ENCODE data around the gene RAD54L. TPM values are rescaled to one million over a fixed set of nuclear protein-coding genes. Genes with fewer than 3 reads are reported as not detected.
"Not testable (repeated sequence)": the region's sequence is repeated elsewhere in the genome, so short reads cannot be mapped to it uniquely, and the experiment has no call there.

The RAD54L gene
- total RNA-seq, 1 experiment from 2014 or later: 49.0 TPM

- intact Hi-C loops (cut with micrococcal nuclease; ENCODE audit: unreplicated experiment): no loop called here
- Histone ChIP-seq H3K36me3 (ENCODE audit: insufficient read depth, low read length, poor library complexity, severe bottlenecking) (peaks cover 58% of the 10 kb centered on the region), H3K27me3 (replicated peaks; ENCODE audit: insufficient read depth, low read depth, low read length, poor library complexity) (no peaks in the 10 kb centered on the region), H3K4me1 (ENCODE audit: insufficient read depth, low read length, poor library complexity, severe bottlenecking) (no peaks in the 10 kb centered on the region), H3K4me3 (ENCODE audit: low read depth, low read length, poor library complexity, severe bottlenecking) (no peak overlapping the region), H3K9me3 (ENCODE audit: low read depth, low read length, poor library complexity, severe bottlenecking) (no peaks in the 10 kb centered on the region), H3K27ac (ENCODE audit: low read depth, low read length, poor library complexity, severe bottlenecking) (no peak overlapping the region)
- ChIA-PET POLR2A (ENCODE audit: low non-redundant PET) (no interaction called here), CTCF (no interaction called here)
- TF ChIP-seq CTCF (conservative IDR thresholded peaks at IDR 0.05; ENCODE audit: low read depth, low read length) (no peak), EZH2 (IDR thresholded peaks at IDR 0.05; ENCODE audit: borderline replicate concordance, low read depth, low read length, poor library complexity, severe bottlenecking) (no peak)
- no TSS peak for BruUV-seq (replicated peaks)
- no peak for DNase-seq (ENCODE audit: low spot score)
Measured at GRCh38 chr1:46315669-46316403, 68.3 kb downstream of the RAD54L start.

- Histone ChIP-seq H3K27me3 (replicated peaks; ENCODE audit: insufficient read depth, low read depth, low read length, poor library complexity) (no peaks in the 10 kb centered on the region), H3K27ac (ENCODE audit: low read depth, low read length, poor library complexity, severe bottlenecking) (no peak overlapping the region), H3K9me3 (ENCODE audit: low read depth, low read length, poor library complexity, severe bottlenecking) (no peaks in the 10 kb centered on the region), H3K36me3 (ENCODE audit: insufficient read depth, low read length, poor library complexity, severe bottlenecking) (peaks cover 43% of the 10 kb centered on the region), H3K4me1 (ENCODE audit: insufficient read depth, low read length, poor library complexity, severe bottlenecking) (no peaks in the 10 kb centered on the region), H3K4me3 (ENCODE audit: low read depth, low read length, poor library complexity, severe bottlenecking) (no peak overlapping the region)
- no peak for DNase-seq (ENCODE audit: low spot score)
- TF ChIP-seq CTCF (conservative IDR thresholded peaks at IDR 0.05; ENCODE audit: low read depth, low read length): no peak
- no peak for TF ChIP-seq EZH2 (IDR thresholded peaks at IDR 0.05; ENCODE audit: borderline replicate concordance, low read depth, low read length, poor library complexity, severe bottlenecking)
- ChIA-PET POLR2A (ENCODE audit: low non-redundant PET) (no interaction called here), CTCF (no interaction called here)
- no TSS peak for BruUV-seq (replicated peaks)
- intact Hi-C loops (cut with micrococcal nuclease; ENCODE audit: unreplicated experiment): no loop called here
Measured at GRCh38 chr1:46317323-46317722, 69.8 kb downstream of the RAD54L start.

GRCh38 chr1:46319301-46319700 lies 71.7 kb downstream of the RAD54L start:
- H3K27me3 ChIP-seq (replicated peaks; ENCODE audit: insufficient read depth, low read depth, low read length, poor library complexity); DNase-seq (ENCODE audit: low spot score); H3K9me3 ChIP-seq (ENCODE audit: low read depth, low read length, poor library complexity, severe bottlenecking); H3K4me1 ChIP-seq (ENCODE audit: insufficient read depth, low read length, poor library complexity, severe bottlenecking); CTCF ChIA-PET; H3K4me3 ChIP-seq (ENCODE audit: low read depth, low read length, poor library complexity, severe bottlenecking); intact Hi-C loops (cut with micrococcal nuclease; ENCODE audit: unreplicated experiment); BruUV-seq (replicated peaks); H3K27ac ChIP-seq (ENCODE audit: low read depth, low read length, poor library complexity, severe bottlenecking); POLR2A ChIA-PET (ENCODE audit: low non-redundant PET): not testable (repeated sequence)
- H3K36me3 ChIP-seq (ENCODE audit: insufficient read depth, low read length, poor library complexity, severe bottlenecking): peaks cover 26% of the 10 kb centered on the region

- H3K4me3 ChIP-seq (ENCODE audit: low read depth, low read length, poor library complexity, severe bottlenecking); H3K27me3 ChIP-seq (replicated peaks; ENCODE audit: insufficient read depth, low read depth, low read length, poor library complexity); H3K27ac ChIP-seq (ENCODE audit: low read depth, low read length, poor library complexity, severe bottlenecking); intact Hi-C loops (cut with micrococcal nuclease; ENCODE audit: unreplicated experiment); POLR2A ChIA-PET (ENCODE audit: low non-redundant PET); DNase-seq (ENCODE audit: low spot score); H3K4me1 ChIP-seq (ENCODE audit: insufficient read depth, low read length, poor library complexity, severe bottlenecking); H3K9me3 ChIP-seq (ENCODE audit: low read depth, low read length, poor library complexity, severe bottlenecking); BruUV-seq (replicated peaks); CTCF ChIA-PET: not testable (repeated sequence)
- H3K36me3 ChIP-seq (ENCODE audit: insufficient read depth, low read length, poor library complexity, severe bottlenecking): peaks cover 19% of the 10 kb centered on the region
Measured at GRCh38 chr1:46319960-46320914, 72.7 kb downstream of the RAD54L start.

GRCh38 chr1:46322191-46322590 lies 74.6 kb downstream of the RAD54L start:
- BruUV-seq (replicated peaks); H3K27me3 ChIP-seq (replicated peaks; ENCODE audit: insufficient read depth, low read depth, low read length, poor library complexity); CTCF ChIA-PET; intact Hi-C loops (cut with micrococcal nuclease; ENCODE audit: unreplicated experiment); H3K4me3 ChIP-seq (ENCODE audit: low read depth, low read length, poor library complexity, severe bottlenecking); H3K4me1 ChIP-seq (ENCODE audit: insufficient read depth, low read length, poor library complexity, severe bottlenecking); H3K27ac ChIP-seq (ENCODE audit: low read depth, low read length, poor library complexity, severe bottlenecking); POLR2A ChIA-PET (ENCODE audit: low non-redundant PET); H3K9me3 ChIP-seq (ENCODE audit: low read depth, low read length, poor library complexity, severe bottlenecking); DNase-seq (ENCODE audit: low spot score); H3K36me3 ChIP-seq (ENCODE audit: insufficient read depth, low read length, poor library complexity, severe bottlenecking): not testable (repeated sequence)

Measured in A673 (cell line).